ENCODE data around the gene PSMA1.
A peak's percentile ranks its signal among the peaks of the same experiment; 100 is the strongest.

The PSMA1 gene

GRCh38 chr11:14519597-14519916 lies 629 bp downstream of the PSMA1 start:
- peak overlapping the region; percentile 96 for H3K4me3 ChIP-seq (ENCODE audit: low read depth, low read length)
- in situ Hi-C loops (cut with HindIII; ENCODE audit: low sequenced_read_pairs): no loop called here
- DNase-seq (ENCODE audit: low read depth, low spot score): no peak
- no peak for TF ChIP-seq CTCF (IDR thresholded peaks at IDR 0.05; ENCODE audit: low read depth, low read length)

- peak overlapping the region; percentile 96 for H3K4me3 ChIP-seq (ENCODE audit: low read depth, low read length)
- in situ Hi-C loops (cut with HindIII; ENCODE audit: low sequenced_read_pairs): no loop called here
- no peak for DNase-seq (ENCODE audit: low read depth, low spot score)
- no peak for TF ChIP-seq CTCF (IDR thresholded peaks at IDR 0.05; ENCODE audit: low read depth, low read length)
These were observed 1.4 kb downstream of the PSMA1 start for GRCh38 chr11:14518820-14519219.

GRCh38 chr11:14513800-14514199 lies 6.4 kb downstream of the PSMA1 start:
- in situ Hi-C loops (cut with HindIII; ENCODE audit: low sequenced_read_pairs): no loop called here
- no peak for TF ChIP-seq CTCF (IDR thresholded peaks at IDR 0.05; ENCODE audit: low read depth, low read length)
- H3K4me3 ChIP-seq (ENCODE audit: low read depth, low read length): no peak overlapping the region
- DNase-seq (ENCODE audit: low read depth, low spot score): no peak

GRCh38 chr11:14506532-14506931 lies 13.7 kb downstream of the PSMA1 start:
- no peak overlapping the region for H3K4me3 ChIP-seq (ENCODE audit: low read depth, low read length)
- in situ Hi-C loops (cut with HindIII; ENCODE audit: low sequenced_read_pairs): no loop called here
- TF ChIP-seq CTCF (IDR thresholded peaks at IDR 0.05; ENCODE audit: low read depth, low read length): no peak
- peak; percentile 34 for DNase-seq (ENCODE audit: low read depth, low spot score)

GRCh38 chr11:14503023-14503422 lies 17.2 kb downstream of the PSMA1 start:
- H3K4me3 ChIP-seq (ENCODE audit: low read depth, low read length): no peak overlapping the region
- in situ Hi-C loops (cut with HindIII; ENCODE audit: low sequenced_read_pairs): no loop called here
- no peak for TF ChIP-seq CTCF (IDR thresholded peaks at IDR 0.05; ENCODE audit: low read depth, low read length)
- DNase-seq (ENCODE audit: low read depth, low spot score): no peak

GRCh38 chr11:14502039-14502438 lies 18.1 kb downstream of the PSMA1 start:
- no peak for TF ChIP-seq CTCF (IDR thresholded peaks at IDR 0.05; ENCODE audit: low read depth, low read length)
- DNase-seq (ENCODE audit: low read depth, low spot score): no peak
- in situ Hi-C loops (cut with HindIII; ENCODE audit: low sequenced_read_pairs): no loop called here
- H3K4me3 ChIP-seq (ENCODE audit: low read depth, low read length): no peak overlapping the region

- no peak for TF ChIP-seq CTCF (IDR thresholded peaks at IDR 0.05; ENCODE audit: low read depth, low read length)
These were observed 20.0 kb downstream of the PSMA1 start for GRCh38 chr11:14500181-14500651.

More at GRCh38 chr11:14500181-14500651, 20.0 kb downstream of the PSMA1 start:
- peak overlapping the region; percentile 91 for H3K4me3 ChIP-seq (ENCODE audit: low read depth, low read length)
- in situ Hi-C loops (cut with HindIII; ENCODE audit: low sequenced_read_pairs): no loop called here
- DNase-seq (ENCODE audit: low read depth, low spot score): peak; percentile 74
